GM23338 (cell line): Measurements from ENCODE around the gene RHBDL3. TPM values are rescaled to one million over a fixed set of nuclear protein-coding genes. Genes with fewer than 3 reads are reported as not detected.
A peak's percentile ranks its signal among the peaks of the same experiment; 100 is the strongest.

Source experiments
- ATAC-seq: fragments of 200-7000 bp; cut with Tn5 transposase; 3 replicates; pipeline ENCODE4 v1.9.1; 2020
- DNase-seq: peaks from one replicate; pipeline ENCODE4 v3.0.0-alpha.2; 2015; ENCODE audit warnings: low spot score
- H2AFZ ChIP-seq: fragments of 200-600 bp; sonication (generic); 2 replicates; pipeline ENCODE4 v1.8.0; 2016; ENCODE audit warnings: antibody characterized with exemption, mild to moderate bottlenecking, moderate library complexity
- H3F3A ChIP-seq: fragments of 200-600 bp; sonication (generic); replicated peaks from 2 replicates; pipeline ENCODE4 v1.8.0; 2017; ENCODE audit warnings: antibody characterized with exemption, mixed run types, low read depth
- H3K27ac ChIP-seq: fragments of 200-600 bp; sonication (generic); 2 replicates; pipeline ENCODE4 v1.6.1; 2016; ENCODE audit warnings: low read depth
- H3K27me3 ChIP-seq: fragments of 200-600 bp; sonication (generic); 2 replicates; pipeline ENCODE4 v1.8.0; 2016; ENCODE audit warnings: mild to moderate bottlenecking, mixed run types, moderate library complexity; ENCODE audit not compliant: insufficient read depth
- H3K36me3 ChIP-seq: fragments of 200-600 bp; sonication (generic); 2 replicates; pipeline ENCODE4 v1.8.0; 2016; ENCODE audit warnings: mild to moderate bottlenecking; ENCODE audit not compliant: insufficient read depth
- H3K4me1 ChIP-seq: fragments of 200-600 bp; sonication (generic); 2 replicates; pipeline ENCODE4 v1.8.0; 2016; ENCODE audit warnings: mild to moderate bottlenecking, moderate library complexity; ENCODE audit not compliant: insufficient read depth
- H3K4me2 ChIP-seq: fragments of 200-600 bp; sonication (generic); 2 replicates; pipeline ENCODE4 v1.7.1; 2017; ENCODE audit warnings: mixed run types
- H3K4me3 ChIP-seq: fragments of 200-600 bp; sonication (generic); 2 replicates; pipeline ENCODE4 v1.6.1; 2016; ENCODE audit warnings: mixed run types
- H3K79me2 ChIP-seq: fragments of 200-600 bp; sonication (generic); replicated peaks from 2 replicates; pipeline ENCODE4 v1.8.0; 2017; ENCODE audit warnings: mild to moderate bottlenecking; ENCODE audit not compliant: insufficient read depth
- H3K9me2 ChIP-seq: fragments of 200-600 bp; sonication (generic); 2 replicates; pipeline ENCODE4 v1.8.0; 2017; ENCODE audit not compliant: insufficient read depth
- H4K20me1 ChIP-seq: fragments of 200-600 bp; sonication (generic); replicated peaks from 2 replicates; pipeline ENCODE4 v1.8.0; 2017; ENCODE audit warnings: mild to moderate bottlenecking; ENCODE audit not compliant: insufficient read depth
- H3K27ac Mint-ChIP-seq: 2 replicates; pipeline ENCODE4 v1.8.0; 2020; ENCODE audit warnings: inconsistent platforms, mild to moderate bottlenecking, moderate library complexity, mixed read lengths
- H3K27me3 Mint-ChIP-seq: 3 replicates; pipeline ENCODE4 v1.8.0; 2022; ENCODE audit warnings: low read depth, mild to moderate bottlenecking, moderate library complexity, mixed read lengths, inconsistent platforms; ENCODE audit not compliant: insufficient read depth, poor library complexity
- H3K36me3 Mint-ChIP-seq: 3 replicates; pipeline ENCODE4 v1.8.0; 2021; ENCODE audit warnings: low read depth, mild to moderate bottlenecking, inconsistent platforms, moderate library complexity, mixed read lengths
- H3K4me1 Mint-ChIP-seq: 3 replicates; pipeline ENCODE4 v1.8.0; 2020; ENCODE audit warnings: mild to moderate bottlenecking, inconsistent platforms, mixed read lengths
- H3K4me3 Mint-ChIP-seq: 3 replicates; pipeline ENCODE4 v1.8.0; 2021; ENCODE audit warnings: moderate library complexity, mild to moderate bottlenecking, inconsistent platforms, mixed read lengths
- H3K9me3 Mint-ChIP-seq: 3 replicates; pipeline ENCODE4 v1.8.0; 2020; ENCODE audit warnings: moderate library complexity, mild to moderate bottlenecking, inconsistent platforms, mixed read lengths
- CREB1 ChIP-seq: fragments of 250-450 bp; sonication (Bioruptor Pico); IDR thresholded peaks from 2 replicates; pipeline ENCODE4 v1.5.0; 2020; ENCODE audit warnings: low read depth, mild to moderate bottlenecking, moderate library complexity
- CTCF ChIP-seq, 2 experiments: fragments of 200-600 bp in 1 of 2; sonication (generic) in 1 of 2; conservative IDR thresholded peaks; 2 replicates each; pipeline versions ENCODE4 v1.5.1 to v1.6.1; 2016 to 2017; ENCODE audit warnings: antibody characterized with exemption in 2 of 2, low read depth in 2 of 2, mild to moderate bottlenecking in 2 of 2, moderate library complexity in 1 of 2
- ETS1 ChIP-seq: IDR thresholded peaks from 2 replicates; pipeline ENCODE4 v1.6.1; 2016; ENCODE audit warnings: antibody characterized with exemption
- EZH2 ChIP-seq: fragments of 200-600 bp; sonication (generic); IDR thresholded peaks from one replicate; pipeline ENCODE4 v1.8.0; 2017; ENCODE audit warnings: antibody characterized with exemption, mild to moderate bottlenecking, low read depth; ENCODE audit not compliant: unreplicated experiment
- EZH2phosphoT487 ChIP-seq: fragments of 200-600 bp; sonication (generic); IDR thresholded peaks from one replicate; pipeline ENCODE4 v1.8.1; 2018; ENCODE audit warnings: antibody characterized with exemption; ENCODE audit not compliant: unreplicated experiment
- JUNB ChIP-seq: IDR thresholded peaks from one replicate; pipeline ENCODE4 v1.6.1; 2016; ENCODE audit warnings: antibody characterized with exemption; ENCODE audit not compliant: unreplicated experiment
- NANOG ChIP-seq: IDR thresholded peaks from 2 replicates; pipeline ENCODE4 v1.6.1; 2016; ENCODE audit warnings: antibody characterized with exemption, borderline replicate concordance
- POLR2AphosphoS5 ChIP-seq: IDR thresholded peaks from 2 replicates; pipeline ENCODE4 v1.6.1; 2016; ENCODE audit warnings: antibody characterized with exemption, low read depth
- REST ChIP-seq: IDR thresholded peaks from one replicate; pipeline ENCODE4 v1.6.1; 2018; ENCODE audit warnings: antibody characterized with exemption; ENCODE audit not compliant: unreplicated experiment
- STAT1 ChIP-seq: IDR thresholded peaks from one replicate; pipeline ENCODE4 v1.6.1; 2016; ENCODE audit warnings: antibody characterized with exemption; ENCODE audit not compliant: unreplicated experiment
- ZNF114 ChIP-seq: fragments of 250-450 bp; sonication (Bioruptor Pico); IDR thresholded peaks from 2 replicates; pipeline ENCODE4 v1.5.0; 2020; ENCODE audit warnings: mild to moderate bottlenecking, moderate library complexity
- ZNF331 ChIP-seq: fragments of 250-450 bp; sonication (Bioruptor Pico); IDR thresholded peaks from 2 replicates; pipeline ENCODE4 v1.5.0; 2020; ENCODE audit warnings: low read depth, mild to moderate bottlenecking, moderate library complexity
- ZNF462 ChIP-seq: fragments of 250-450 bp; sonication (Bioruptor Pico); IDR thresholded peaks from 2 replicates; pipeline ENCODE4 v1.5.0; 2020; ENCODE audit warnings: mild to moderate bottlenecking, moderate library complexity
- long read RNA-seq: library from polyadenylated mRNA; unstranded; transcript quantifications from one replicate; pipeline ENCODE4 v2.0.0, GENCODE V29; 2020; ENCODE audit not compliant: unreplicated experiment
- polyA plus RNA-seq: library from polyadenylated mRNA; unstranded; fragments of >200 nt; fragmentation: Nextera tagmentation; extraction: Ambion mirVana; gene quantifications from 2 replicates; pipeline ENCODE4 v1.2.1, GENCODE V29; 2016
- total RNA-seq: library from RNA; depleted of rRNA; stranded (reverse); fragments of >200 nt; shearing (Covaris generic); gene quantifications from 2 replicates; pipeline ENCODE4 v1.2.3, GENCODE V29; 2014; rRNA removed

The RHBDL3 gene
- total RNA-seq (8.1 and 12.3 TPM in 2 replicates), polyA plus RNA-seq (2.0 and 2.3 TPM in 2 replicates)
- long read RNA-seq, partial matches to known transcripts = 0 of 2 reads
- long read RNA-seq, other reads (novel, unspliced or antisense) = 2 of 2 reads

GRCh38 chr17:32265192-32265923 lies at the start of gene RHBDL3:
TSS of gene RHBDL3 (plus strand) at chr17:32265832. CDS start at chr17:32266190, 358 bp downstream.
- Histone ChIP-seq H4K20me1 (0 out of 2 replicates have a peak, but pooled peaks cover 8% of the 10 kb centered on the region), H3K27ac (no peak within 1 kb of the TSS), H3K9me2 (no peaks in the 10 kb centered on the region), H3K27me3 (peaks cover 51% of the 10 kb centered on the region), H3K4me1 (peaks cover 30% of the 10 kb centered on the region), H2AFZ (peak within 1 kb of the TSS; percentile 99), H3K4me3 (peak within 1 kb of the TSS; percentile 81), H3K36me3 (no peaks in the 10 kb centered on the region; the same call in 1 of the 2 replicates), H3F3A (peaks cover 21% of the 10 kb centered on the region), H3K79me2 (no peaks in the 10 kb centered on the region; the same call in 1 of the 2 replicates), H3K4me2 (peak within 1 kb of the TSS; percentile 96)
- no peaks in the 10 kb centered on the region for H3K36me3 Mint-ChIP-seq
- no peak for TF ChIP-seq JUNB
- no peak for TF ChIP-seq ETS1
- no peak for TF ChIP-seq NANOG
- TF ChIP-seq CTCF (conservative IDR thresholded peaks at IDR 0.05; ENCODE audit: low read depth in 2 of 2) = no peak
- TF ChIP-seq ZNF114 (CRISPR knock-in tag) = no peak
- peak; percentile 26 for TF ChIP-seq EZH2
- TF ChIP-seq STAT1 = no peak
- peak; percentile 35; the same call in 1 of the 2 replicates for TF ChIP-seq POLR2AphosphoS5
- TF ChIP-seq REST = no peak
- TF ChIP-seq CREB1 (CRISPR knock-in tag) = no peak
- no peak for TF ChIP-seq ZNF331 (CRISPR knock-in tag)
- no peak for TF ChIP-seq EZH2phosphoT487
- TF ChIP-seq ZNF462 (CRISPR knock-in tag) = no peak
- H3K4me1 Mint-ChIP-seq = peaks cover 34% of the 10 kb centered on the region
- peaks cover 38% of the 10 kb centered on the region for H3K27me3 Mint-ChIP-seq
- H3K4me3 Mint-ChIP-seq = peak within 1 kb of the TSS; percentile 78
- DNase-seq = peak; percentile 70
- ATAC-seq = peak; percentile 25
- H3K27ac Mint-ChIP-seq = no peak within 1 kb of the TSS
- H3K9me3 Mint-ChIP-seq = no peaks in the 10 kb centered on the region; the same call in 2 of the 3 replicates
